HG03457 (cell line): ENCODE data around the gene ZNF280B.
A peak's percentile ranks its signal among the peaks of the same experiment; 100 is the strongest.
"Not testable (repeated sequence)": the region's sequence is repeated elsewhere in the genome, so short reads cannot be mapped to it uniquely, and the experiment has no call there.

Source experiments
- ATAC-seq: cut with Tn5 transposase; IDR thresholded peaks from one replicate; pipeline ENCODE4 v1.9.1; 2021; ENCODE audit warnings: moderate number of reproducible peaks; ENCODE audit not compliant: unreplicated experiment

ZNF280B gene

GRCh38 chr22:22465094-22465602 is 43.4 kb downstream of the ZNF280B start:
- ATAC-seq: no peak

- no peak for ATAC-seq
Measured at GRCh38 chr22:22464541-22465054, 43.9 kb downstream of the ZNF280B start.

- ATAC-seq: no peak
Measured at GRCh38 chr22:22463855-22464540, 44.5 kb downstream of the ZNF280B start.

- no peak for ATAC-seq
Measured at GRCh38 chr22:22462813-22463567, 45.6 kb downstream of the ZNF280B start.

GRCh38 chr22:22461583-22461982 is 47.0 kb downstream of the ZNF280B start:
- no peak for ATAC-seq

- ATAC-seq: no peak
Measured at GRCh38 chr22:22461111-22461510, 47.4 kb downstream of the ZNF280B start.

- no peak for ATAC-seq
Measured at GRCh38 chr22:22460635-22461034, 47.9 kb downstream of the ZNF280B start.

GRCh38 chr22:22460060-22460459 is 48.5 kb downstream of the ZNF280B start:
- no peak for ATAC-seq

- no peak for ATAC-seq
Measured at GRCh38 chr22:22458896-22459588, 49.5 kb downstream of the ZNF280B start.

- no peak for ATAC-seq
Measured at GRCh38 chr22:22458387-22458786, 50.2 kb downstream of the ZNF280B start.

GRCh38 chr22:22454997-22455396 is 53.5 kb downstream of the ZNF280B start:
- no peak for ATAC-seq

- no peak for ATAC-seq
Measured at GRCh38 chr22:22452996-22453686, 55.4 kb downstream of the ZNF280B start.

GRCh38 chr22:22452211-22452610 is 56.3 kb downstream of the ZNF280B start:
- no peak for ATAC-seq

GRCh38 chr22:22450343-22450839 is 58.2 kb downstream of the ZNF280B start:
- ATAC-seq: peak; percentile 78

GRCh38 chr22:22449819-22450218 is 58.7 kb downstream of the ZNF280B start:
- ATAC-seq: peak; percentile 23

- ATAC-seq: no peak
Measured at GRCh38 chr22:22446517-22446916, 62.0 kb downstream of the ZNF280B start.

- not testable (repeated sequence) for ATAC-seq
Measured at GRCh38 chr22:22444007-22444589, 64.4 kb downstream of the ZNF280B start.

GRCh38 chr22:22442928-22443709 is 65.4 kb downstream of the ZNF280B start:
- no peak for ATAC-seq

- not testable (repeated sequence) for ATAC-seq
Measured at GRCh38 chr22:22441626-22442025, 66.9 kb downstream of the ZNF280B start.
